ENCODE measurements around the gene SMCO4.
A peak's percentile ranks its signal among the peaks of the same experiment; 100 is the strongest.

The SMCO4 gene

DNA sequence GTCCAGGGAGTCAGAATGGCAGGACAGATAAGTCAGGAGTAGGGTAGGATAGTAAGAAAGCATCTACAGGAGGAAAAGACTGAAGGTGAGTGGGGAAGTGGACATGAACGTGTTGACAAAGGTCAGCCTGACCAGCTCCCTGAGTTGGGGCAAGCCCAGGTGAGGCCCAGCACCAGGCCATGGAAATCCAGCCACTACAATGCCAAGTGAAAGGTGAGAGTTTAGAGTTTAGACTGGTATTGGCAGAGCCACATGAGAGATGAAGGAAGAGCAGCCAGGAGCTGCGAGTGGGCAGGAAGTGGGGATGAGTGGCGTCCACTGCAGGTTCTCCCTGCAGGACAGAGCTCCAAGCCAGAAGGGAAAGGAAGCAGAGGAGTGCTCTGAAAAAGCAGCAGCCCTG lies 16.5 kb upstream of the SMCO4 start:
- Histone ChIP-seq H3K27me3 (ENCODE audit: low read depth, low read length) (no peaks in the 10 kb centered on the region), H3K27ac (ENCODE audit: low read length) (no peak overlapping the region), H3K4me1 (ENCODE audit: control insufficient read depth in 1 of 2, insufficient read depth in 2 of 2, low read length in 2 of 2) (no peaks in the 10 kb centered on the region), H3K9me3 (ENCODE audit: control insufficient read depth in 1 of 2, low read length in 2 of 2) (no peaks in the 10 kb centered on the region), H3K36me3 (ENCODE audit: control insufficient read depth in 1 of 2, insufficient read depth in 2 of 2, low read length in 2 of 2) (no peaks in the 10 kb centered on the region), H3K4me3 (ENCODE audit: low read depth in 1 of 2, low read length in 2 of 2) (no peak overlapping the region)

DNA sequence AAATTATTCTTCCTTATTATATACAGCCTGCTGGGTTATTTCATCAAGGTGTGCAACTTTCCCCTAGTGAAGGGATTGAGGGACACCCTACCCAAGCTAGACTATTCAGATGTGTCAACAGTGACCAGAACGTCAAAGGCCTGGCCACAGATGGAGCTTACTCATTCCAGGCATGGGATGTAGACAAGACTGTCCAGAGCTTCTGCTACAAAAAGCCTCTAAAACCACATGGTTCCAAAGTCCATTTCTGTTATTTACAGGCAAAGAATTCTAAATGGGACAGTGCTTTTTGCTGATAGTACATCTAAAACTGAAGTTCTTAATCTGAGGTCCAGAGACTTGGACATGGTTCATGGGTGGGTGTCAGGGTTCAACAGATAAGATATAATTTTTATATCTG lies 9.7 kb upstream of the SMCO4 start:
- Histone ChIP-seq H3K27me3 (ENCODE audit: low read depth, low read length) (no peaks in the 10 kb centered on the region), H3K4me3 (ENCODE audit: low read depth in 1 of 2, low read length in 2 of 2) (no peak overlapping the region), H3K4me1 (ENCODE audit: control insufficient read depth in 1 of 2, insufficient read depth in 2 of 2, low read length in 2 of 2) (no peaks in the 10 kb centered on the region), H3K9me3 (ENCODE audit: control insufficient read depth in 1 of 2, low read length in 2 of 2) (no peaks in the 10 kb centered on the region), H3K27ac (ENCODE audit: low read length) (no peak overlapping the region), H3K36me3 (ENCODE audit: control insufficient read depth in 1 of 2, insufficient read depth in 2 of 2, low read length in 2 of 2) (no peaks in the 10 kb centered on the region)

DNA sequence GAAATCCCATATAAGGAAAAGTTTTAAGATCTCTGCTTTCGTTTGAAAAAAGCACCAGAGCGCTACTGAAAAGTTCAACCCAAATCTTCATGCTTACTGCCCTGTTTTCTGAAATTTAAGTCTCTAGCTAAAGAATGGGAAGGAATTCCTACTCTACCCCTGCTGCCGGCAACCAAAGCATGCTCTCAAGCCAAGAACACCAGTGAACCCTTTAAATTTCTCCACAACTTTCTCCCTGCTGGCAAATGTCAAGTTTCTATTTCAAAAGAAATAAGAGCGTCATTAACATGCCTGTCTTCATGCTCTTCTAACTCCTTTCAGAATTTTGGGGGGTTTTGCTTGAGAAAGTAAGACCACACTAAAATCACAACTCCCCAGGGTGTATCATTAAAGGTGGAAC lies 6.8 kb upstream of the SMCO4 start:
- no peaks in the 10 kb centered on the region for H3K9me3 ChIP-seq (ENCODE audit: control insufficient read depth in 1 of 2, low read length in 2 of 2)
- H3K27me3 ChIP-seq (ENCODE audit: low read depth, low read length): no peaks in the 10 kb centered on the region
- H3K4me3 ChIP-seq (ENCODE audit: low read depth in 1 of 2, low read length in 2 of 2): no peak overlapping the region
- H3K27ac ChIP-seq (ENCODE audit: low read length): no peak overlapping the region
- H3K36me3 ChIP-seq (ENCODE audit: control insufficient read depth in 1 of 2, insufficient read depth in 2 of 2, low read length in 2 of 2): no peaks in the 10 kb centered on the region
- no peaks in the 10 kb centered on the region for H3K4me1 ChIP-seq (ENCODE audit: control insufficient read depth in 1 of 2, insufficient read depth in 2 of 2, low read length in 2 of 2)

DNA sequence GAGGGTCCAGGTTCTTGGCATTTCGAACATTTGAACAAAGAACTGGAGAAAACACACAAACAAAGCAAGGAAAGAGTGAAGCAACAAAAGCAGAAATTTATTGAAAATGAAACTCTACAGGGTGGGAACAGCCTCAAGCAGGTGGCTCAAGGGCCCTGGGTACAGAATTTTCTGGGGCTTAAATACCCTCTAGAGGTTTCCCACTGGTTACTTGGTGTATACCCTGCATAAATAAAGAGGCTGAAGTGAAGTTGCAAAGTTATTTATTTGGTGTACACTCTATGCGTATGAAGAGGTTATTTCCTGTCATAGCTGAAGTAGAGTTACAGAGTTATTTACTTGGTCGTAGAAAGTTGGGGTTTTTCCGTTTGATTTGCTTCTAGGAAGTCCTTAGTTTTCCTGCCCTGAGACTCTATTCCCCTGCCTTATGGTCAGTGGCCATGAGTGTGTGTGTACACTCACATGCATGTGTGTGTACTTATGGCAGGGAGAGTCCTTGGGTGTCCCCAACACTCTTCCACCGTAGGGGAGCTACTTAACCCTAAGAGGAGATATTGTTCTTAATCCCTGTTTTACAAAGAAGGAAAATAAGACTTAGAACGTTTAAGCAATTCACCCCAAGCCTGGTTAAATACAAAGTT lies 5.6 kb upstream of the SMCO4 start:
- Histone ChIP-seq H3K27ac (ENCODE audit: low read length) (no peak overlapping the region), H3K4me1 (ENCODE audit: control insufficient read depth in 1 of 2, insufficient read depth in 2 of 2, low read length in 2 of 2) (peaks cover 0 to 3% of the 10 kb centered on the region in 2 donors), H3K4me3 (ENCODE audit: low read depth in 1 of 2, low read length in 2 of 2) (no peak overlapping the region), H3K9me3 (ENCODE audit: control insufficient read depth in 1 of 2, low read length in 2 of 2) (no peaks in the 10 kb centered on the region), H3K27me3 (ENCODE audit: low read depth, low read length) (no peaks in the 10 kb centered on the region), H3K36me3 (ENCODE audit: control insufficient read depth in 1 of 2, insufficient read depth in 2 of 2, low read length in 2 of 2) (no peaks in the 10 kb centered on the region)

DNA sequence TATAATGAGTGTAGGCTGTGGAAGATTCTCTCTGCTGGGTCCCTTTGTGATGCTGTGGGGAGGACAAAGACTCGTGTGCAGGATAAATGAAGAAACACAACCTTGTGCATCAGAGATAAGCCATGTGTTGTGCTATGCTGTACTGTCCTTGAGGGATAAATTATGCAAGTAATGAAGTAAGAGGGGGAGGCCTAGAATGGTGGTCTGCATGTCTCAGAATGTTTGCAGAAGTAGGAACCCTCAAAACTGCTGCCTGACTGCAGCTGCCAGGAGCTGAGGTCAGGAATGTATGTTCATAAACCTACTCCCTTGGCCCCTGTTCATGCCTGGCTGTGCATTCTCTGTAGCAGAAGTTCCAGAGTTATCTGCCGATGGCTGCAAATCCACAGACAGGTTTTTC lies 4.6 kb upstream of the SMCO4 start:
- Histone ChIP-seq H3K36me3 (ENCODE audit: control insufficient read depth in 1 of 2, insufficient read depth in 2 of 2, low read length in 2 of 2) (no peaks in the 10 kb centered on the region), H3K27me3 (ENCODE audit: low read depth, low read length) (no peaks in the 10 kb centered on the region), H3K4me3 (ENCODE audit: low read depth in 1 of 2, low read length in 2 of 2) (no peak overlapping the region), H3K4me1 (ENCODE audit: control insufficient read depth in 1 of 2, insufficient read depth in 2 of 2, low read length in 2 of 2) (peaks cover 0 to 6% of the 10 kb centered on the region in 2 donors), H3K9me3 (ENCODE audit: control insufficient read depth in 1 of 2, low read length in 2 of 2) (no peaks in the 10 kb centered on the region), H3K27ac (ENCODE audit: low read length) (no peak overlapping the region)

DNA sequence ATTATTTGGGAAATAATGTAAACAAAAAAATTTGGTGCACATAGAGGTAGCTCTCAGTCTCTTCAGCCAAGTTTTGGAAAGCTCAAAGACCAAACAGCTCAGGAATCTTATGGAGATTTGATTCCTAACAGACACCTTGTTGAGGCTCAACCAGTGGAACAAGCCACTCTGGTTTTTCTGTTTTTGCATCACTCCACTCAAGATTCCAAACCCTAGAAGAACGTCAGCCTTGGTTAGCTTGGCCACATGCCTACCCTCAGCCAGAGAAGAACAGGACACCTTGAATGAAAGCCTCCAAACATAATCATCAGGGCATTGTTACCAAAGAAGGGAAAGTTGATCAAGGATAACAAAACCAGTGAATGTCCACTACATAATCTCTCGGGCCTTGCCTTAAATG lies 3.8 kb upstream of the SMCO4 start:
- Histone ChIP-seq H3K36me3 (ENCODE audit: control insufficient read depth in 1 of 2, insufficient read depth in 2 of 2, low read length in 2 of 2) (no peaks in the 10 kb centered on the region), H3K27me3 (ENCODE audit: low read depth, low read length) (no peaks in the 10 kb centered on the region), H3K4me3 (ENCODE audit: low read depth in 1 of 2, low read length in 2 of 2) (no peak overlapping the region), H3K27ac (ENCODE audit: low read length) (no peak overlapping the region), H3K9me3 (ENCODE audit: control insufficient read depth in 1 of 2, low read length in 2 of 2) (no peaks in the 10 kb centered on the region), H3K4me1 (ENCODE audit: control insufficient read depth in 1 of 2, insufficient read depth in 2 of 2, low read length in 2 of 2) (peaks cover 2 to 9% of the 10 kb centered on the region in 2 donors)

DNA sequence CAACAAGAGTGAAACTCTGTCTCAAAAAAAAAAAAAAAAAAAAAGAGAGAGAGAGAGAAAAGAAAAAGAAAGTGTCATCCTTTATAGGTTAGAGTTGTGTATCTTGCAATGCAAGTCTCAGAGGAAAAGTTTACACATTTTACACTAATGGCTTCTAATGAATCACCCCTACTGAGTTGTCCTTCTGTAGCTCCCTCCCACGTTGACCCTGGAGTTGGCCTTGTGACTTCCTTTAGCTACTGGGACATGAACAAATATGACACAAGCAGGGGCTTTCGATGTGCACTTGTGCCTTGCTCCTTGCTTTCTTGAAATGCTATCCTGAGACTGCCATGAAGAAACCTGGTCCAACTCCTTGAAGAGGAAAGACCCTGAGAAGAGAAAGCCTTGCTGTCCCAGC lies 2.4 kb upstream of the SMCO4 start:
- H3K9me3 ChIP-seq (ENCODE audit: control insufficient read depth in 1 of 2, low read length in 2 of 2): no peaks in the 10 kb centered on the region
- H3K4me3 ChIP-seq (ENCODE audit: low read depth in 1 of 2, low read length in 2 of 2): no peak overlapping the region
- no peak overlapping the region for H3K27ac ChIP-seq (ENCODE audit: low read length)
- peaks cover 5 to 12% of the 10 kb centered on the region in 2 donors for H3K4me1 ChIP-seq (ENCODE audit: control insufficient read depth in 1 of 2, insufficient read depth in 2 of 2, low read length in 2 of 2)
- no peaks in the 10 kb centered on the region for H3K36me3 ChIP-seq (ENCODE audit: control insufficient read depth in 1 of 2, insufficient read depth in 2 of 2, low read length in 2 of 2)
- H3K27me3 ChIP-seq (ENCODE audit: low read depth, low read length): no peaks in the 10 kb centered on the region

DNA sequence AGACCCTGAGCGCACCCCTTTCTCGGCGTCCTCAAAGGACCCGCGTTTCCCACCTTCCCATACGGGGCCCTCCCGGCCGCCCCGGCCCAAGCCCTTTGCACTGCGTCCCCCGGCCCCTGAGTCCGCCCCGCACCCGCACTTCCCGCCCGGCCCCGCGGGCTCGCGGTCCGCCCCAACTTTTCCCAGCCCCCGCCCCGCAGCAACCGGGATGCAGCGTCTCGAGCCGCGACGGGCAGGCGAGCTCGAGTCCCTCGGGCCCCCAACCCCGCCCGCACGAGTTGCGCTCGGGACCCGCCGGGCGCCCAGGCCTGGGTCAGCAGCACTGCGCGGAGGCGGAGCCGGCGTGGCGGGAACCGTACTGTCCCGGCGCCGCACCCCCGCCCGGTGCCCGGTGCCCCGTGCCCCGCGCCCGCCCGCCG lies 371 bp downstream of the SMCO4 start:
- H3K9me3 ChIP-seq (ENCODE audit: control insufficient read depth in 1 of 2, low read length in 2 of 2): no peaks in the 10 kb centered on the region
- H3K27ac ChIP-seq (ENCODE audit: low read length): no peak overlapping the region
- peak overlapping the region; percentile 64 to 78 for H3K4me3 ChIP-seq (ENCODE audit: low read depth in 1 of 2, low read length in 2 of 2)
- peaks cover 5 to 12% of the 10 kb centered on the region in 2 donors for H3K4me1 ChIP-seq (ENCODE audit: control insufficient read depth in 1 of 2, insufficient read depth in 2 of 2, low read length in 2 of 2)
- no peaks in the 10 kb centered on the region for H3K27me3 ChIP-seq (ENCODE audit: low read depth, low read length)
- no peaks in the 10 kb centered on the region for H3K36me3 ChIP-seq (ENCODE audit: control insufficient read depth in 1 of 2, insufficient read depth in 2 of 2, low read length in 2 of 2)

DNA sequence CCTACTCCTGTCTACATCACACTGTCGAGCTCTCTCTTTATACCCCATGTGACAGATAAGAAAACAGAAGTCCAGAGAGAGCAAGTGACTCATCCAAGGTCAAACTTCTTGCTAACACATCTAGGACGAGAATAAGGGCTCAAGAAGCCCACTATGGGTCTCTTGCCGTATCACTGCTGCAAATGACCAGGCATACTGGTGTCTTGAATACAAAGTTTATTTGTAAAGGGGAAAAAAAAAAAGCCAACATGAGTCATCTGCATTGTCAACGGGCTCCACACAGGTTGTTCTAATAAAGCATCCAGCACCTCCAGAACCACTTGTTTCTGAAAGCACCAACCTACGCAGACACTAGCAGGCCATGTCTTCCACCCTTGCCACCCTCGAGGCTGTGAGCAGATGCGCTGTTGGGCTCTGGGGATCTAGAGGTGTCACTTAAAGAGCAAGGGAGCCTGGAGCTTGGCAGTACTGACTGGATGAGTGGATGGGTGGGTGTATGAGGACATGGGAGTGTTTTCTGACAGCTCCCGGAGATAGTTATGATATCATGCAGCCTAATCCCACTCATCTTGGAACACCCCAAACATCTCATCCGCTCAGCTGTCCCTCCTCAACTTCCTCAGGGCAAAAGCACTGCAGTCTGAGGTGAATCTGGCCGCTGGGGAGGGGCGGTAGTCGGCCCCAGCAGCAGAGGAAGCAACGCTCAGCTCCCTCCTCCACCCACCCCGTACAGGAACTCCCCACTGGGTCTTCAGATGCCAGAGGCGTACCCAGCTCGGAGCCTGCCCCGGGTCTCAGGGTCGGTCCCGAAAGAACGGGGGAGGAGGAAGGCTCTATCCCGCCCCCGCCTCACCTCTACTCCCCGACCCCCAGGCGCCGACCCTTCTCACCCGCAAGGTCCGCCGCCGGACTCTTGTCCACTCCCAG lies 1.0 kb downstream of the SMCO4 start:
- peak overlapping the region; percentile 40 for H3K27ac ChIP-seq (ENCODE audit: low read length)
- peaks cover 5 to 17% of the 10 kb centered on the region in 2 donors for H3K4me1 ChIP-seq (ENCODE audit: control insufficient read depth in 1 of 2, insufficient read depth in 2 of 2, low read length in 2 of 2)
- no peaks in the 10 kb centered on the region for H3K27me3 ChIP-seq (ENCODE audit: low read depth, low read length)

DNA sequence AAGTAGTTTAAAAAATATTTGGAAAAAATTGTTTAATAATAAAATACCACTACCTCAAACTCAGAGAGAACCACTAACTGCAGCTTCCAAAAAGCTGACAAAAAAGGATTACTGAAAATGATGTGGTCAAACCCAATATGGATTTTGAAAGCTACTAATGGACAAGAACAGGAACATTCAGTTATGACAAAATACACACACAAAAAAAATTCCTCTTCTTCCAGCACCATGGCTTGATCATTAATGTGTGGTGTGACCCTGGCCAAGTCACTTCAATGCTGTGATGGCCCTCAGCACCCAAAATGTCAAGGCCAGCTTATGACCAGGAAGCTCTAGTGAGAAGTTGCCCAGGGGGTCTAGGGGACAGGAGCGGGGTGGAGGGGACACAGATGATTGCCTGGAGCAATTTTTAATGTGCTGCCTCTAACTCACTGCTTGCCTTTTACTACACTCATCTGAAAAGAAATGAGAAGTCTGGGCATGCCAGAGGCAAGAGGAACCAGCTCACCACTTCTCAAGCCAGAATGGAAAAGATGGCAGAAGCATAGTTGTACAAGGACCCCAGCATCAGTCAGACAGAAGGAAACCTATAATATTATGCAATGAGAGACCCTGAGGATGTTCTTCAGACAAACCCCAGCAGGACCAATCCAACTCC lies 2.2 kb downstream of the SMCO4 start:
- Histone ChIP-seq H3K36me3 (ENCODE audit: control insufficient read depth in 1 of 2, insufficient read depth in 2 of 2, low read length in 2 of 2) (no peaks in the 10 kb centered on the region), H3K4me3 (ENCODE audit: low read depth in 1 of 2, low read length in 2 of 2) (no peak overlapping the region), H3K27ac (ENCODE audit: low read length) (peak overlapping the region; percentile 40), H3K9me3 (ENCODE audit: control insufficient read depth in 1 of 2, low read length in 2 of 2) (no peaks in the 10 kb centered on the region), H3K4me1 (ENCODE audit: control insufficient read depth in 1 of 2, insufficient read depth in 2 of 2, low read length in 2 of 2) (peaks cover 10 to 20% of the 10 kb centered on the region in 2 donors), H3K27me3 (ENCODE audit: low read depth, low read length) (no peaks in the 10 kb centered on the region)

More for the DNA sequence above, 1.0 kb downstream of the SMCO4 start:
- no peaks in the 10 kb centered on the region for H3K36me3 ChIP-seq (ENCODE audit: control insufficient read depth in 1 of 2, insufficient read depth in 2 of 2, low read length in 2 of 2)
- H3K4me3 ChIP-seq (ENCODE audit: low read depth in 1 of 2, low read length in 2 of 2): peak overlapping the region; percentile 64 to 78
- no peaks in the 10 kb centered on the region for H3K9me3 ChIP-seq (ENCODE audit: control insufficient read depth in 1 of 2, low read length in 2 of 2)

DNA sequence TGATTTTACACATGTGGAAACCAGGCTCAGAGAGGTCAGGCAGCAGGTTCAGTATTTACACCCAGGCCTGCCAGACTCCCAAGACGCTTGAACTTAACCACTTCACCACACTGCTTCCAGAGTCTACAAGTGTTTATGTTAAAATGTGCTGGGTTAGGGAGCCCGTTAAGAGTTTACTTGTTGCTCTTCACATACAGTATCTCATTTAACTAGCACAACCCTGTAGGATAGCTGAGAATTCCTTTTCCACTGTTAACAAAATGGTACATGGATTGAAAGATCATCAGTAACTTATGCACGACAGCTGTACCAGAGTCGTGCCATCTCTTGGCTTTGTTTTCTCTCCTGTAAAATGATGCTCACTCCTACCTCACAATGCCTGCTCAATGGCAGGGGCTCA lies 2.9 kb downstream of the SMCO4 start:
- H3K36me3 ChIP-seq (ENCODE audit: control insufficient read depth in 1 of 2, insufficient read depth in 2 of 2, low read length in 2 of 2): no peaks in the 10 kb centered on the region
- no peaks in the 10 kb centered on the region for H3K9me3 ChIP-seq (ENCODE audit: control insufficient read depth in 1 of 2, low read length in 2 of 2)
- no peaks in the 10 kb centered on the region for H3K27me3 ChIP-seq (ENCODE audit: low read depth, low read length)
- H3K4me3 ChIP-seq (ENCODE audit: low read depth in 1 of 2, low read length in 2 of 2): no peak overlapping the region
- no peak overlapping the region for H3K27ac ChIP-seq (ENCODE audit: low read length)
- H3K4me1 ChIP-seq (ENCODE audit: control insufficient read depth in 1 of 2, insufficient read depth in 2 of 2, low read length in 2 of 2): peaks cover 10 to 20% of the 10 kb centered on the region in 2 donors

Measured in muscle layer of duodenum (tissue), 2 donors.